GM19239 (cell line): ENCODE measurements around the gene LY6G6F.
"Not testable (repeated sequence)": the region's sequence is repeated elsewhere in the genome, so short reads cannot be mapped to it uniquely, and the experiment has no call there.

Source experiments
- DNase-seq: peaks from one replicate; pipeline ENCODE4 v3.0.0; 2011; ENCODE audit warnings: low spot score; ENCODE audit not compliant: insufficient read length
- FAIRE-seq: peaks from 2 replicates; lab custom pipeline; 2011; peaks lifted over from hg19 to GRCh38; lab: Jason Lieb, UNC

LY6G6F gene

DNA sequence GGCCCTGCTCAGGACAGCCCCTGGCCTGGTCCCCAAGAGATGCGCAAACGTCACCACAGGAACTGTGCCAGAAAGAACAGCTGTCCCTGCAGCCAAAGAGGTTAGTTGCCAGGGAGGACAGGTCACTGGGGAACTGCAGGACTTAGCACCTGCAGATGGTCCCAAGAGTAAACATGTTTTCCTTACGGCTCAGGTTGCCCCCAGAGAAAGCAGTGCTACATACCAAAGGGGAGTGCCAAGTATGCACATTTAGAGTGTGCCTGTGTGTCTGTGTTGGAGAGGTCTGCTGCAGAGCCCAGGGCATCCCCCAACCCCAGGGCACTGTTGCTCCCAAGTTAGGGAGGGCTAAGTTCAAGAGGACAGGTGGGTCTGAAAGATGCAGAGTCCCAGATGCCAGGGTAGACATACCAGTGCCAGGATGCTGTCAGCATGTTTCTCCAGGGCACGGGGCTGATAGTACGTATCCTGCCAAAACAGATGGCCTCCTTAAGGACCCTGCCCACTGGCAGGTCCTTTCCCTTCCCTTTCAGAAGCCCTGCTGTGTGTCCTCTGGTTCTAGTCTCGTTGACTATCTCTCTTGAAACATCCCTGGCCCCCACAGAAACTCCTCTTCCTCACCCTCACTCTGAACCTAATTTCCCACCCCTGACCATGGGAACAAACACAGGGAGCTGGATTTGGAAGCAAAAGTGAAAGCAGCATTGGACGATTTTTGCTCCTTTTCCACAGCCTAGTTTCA is 4.8 kb upstream of the LY6G6F start:
- DNase-seq = no peak
- peak; percentile 31 for FAIRE-seq

DNA sequence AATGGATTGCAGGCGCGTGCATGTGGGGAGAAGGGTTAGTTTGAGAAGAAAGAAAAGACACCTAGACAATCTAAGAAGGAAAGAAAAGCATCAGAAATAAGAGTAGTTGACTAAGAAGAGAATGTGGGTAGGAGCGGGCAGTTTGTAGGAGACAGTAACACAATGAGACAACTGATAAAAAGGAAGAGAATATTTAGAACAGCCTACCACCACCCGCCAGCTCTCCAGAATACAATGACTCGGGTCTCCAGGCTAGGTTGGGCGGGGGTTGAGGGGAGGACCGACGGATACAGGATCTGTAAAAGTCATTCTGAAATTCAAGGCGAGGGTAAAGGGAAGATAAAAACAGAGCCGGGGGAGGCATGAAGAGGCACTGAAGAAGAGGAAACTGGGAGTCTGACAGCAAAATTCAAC is 4.3 kb upstream of the LY6G6F start:
- DNase-seq (no peak), FAIRE-seq (peak; percentile 4)

- FAIRE-seq = peak; percentile 97
Observed at GRCh38 chr6:31702819-31703716, 3.6 kb upstream of the LY6G6F start, which contains the start of gene ABHD16A. ABHD16A (minus strand) TSS chr6:31703324; CDS start chr6:31703281, 43 bp downstream.

DNA sequence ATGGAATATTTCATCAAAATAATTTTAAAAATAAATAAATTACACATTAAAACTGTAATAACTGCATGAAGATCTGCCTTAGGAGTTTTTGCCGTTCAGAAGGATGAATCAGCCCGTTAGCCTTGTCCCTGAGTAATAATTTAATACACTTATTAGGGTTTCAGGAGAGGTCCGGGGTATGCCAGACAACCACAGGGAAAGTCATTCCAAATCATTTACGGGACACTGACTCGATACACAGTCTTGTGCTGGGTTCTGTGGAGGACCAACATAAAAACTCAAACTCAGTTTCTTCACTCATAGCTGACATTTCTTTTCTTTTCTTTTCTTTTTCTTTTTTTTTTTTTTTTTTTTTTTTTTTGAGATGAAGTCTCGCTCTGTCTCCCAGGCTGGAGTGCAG is 735 bp upstream of the LY6G6F start:
- DNase-seq (no peak), FAIRE-seq (no peak)

More at GRCh38 chr6:31702819-31703716, 3.6 kb upstream of the LY6G6F start, which contains the start of gene ABHD16A:
- peak; percentile 97 for DNase-seq

- FAIRE-seq (no peak), DNase-seq (no peak)
Observed at GRCh38 chr6:31707701-31708100, 1.0 kb downstream of the LY6G6F start.

GRCh38 chr6:31708224-31708623 is 1.6 kb downstream of the LY6G6F start:
- DNase-seq (no peak), FAIRE-seq (no peak)

- DNase-seq, FAIRE-seq: not testable (repeated sequence)
Observed at GRCh38 chr6:31709157-31709556, 2.5 kb downstream of the LY6G6F start.

GRCh38 chr6:31710523-31711219 is 4.0 kb downstream of the LY6G6F start:
- no peak for FAIRE-seq
- DNase-seq = no peak

DNA sequence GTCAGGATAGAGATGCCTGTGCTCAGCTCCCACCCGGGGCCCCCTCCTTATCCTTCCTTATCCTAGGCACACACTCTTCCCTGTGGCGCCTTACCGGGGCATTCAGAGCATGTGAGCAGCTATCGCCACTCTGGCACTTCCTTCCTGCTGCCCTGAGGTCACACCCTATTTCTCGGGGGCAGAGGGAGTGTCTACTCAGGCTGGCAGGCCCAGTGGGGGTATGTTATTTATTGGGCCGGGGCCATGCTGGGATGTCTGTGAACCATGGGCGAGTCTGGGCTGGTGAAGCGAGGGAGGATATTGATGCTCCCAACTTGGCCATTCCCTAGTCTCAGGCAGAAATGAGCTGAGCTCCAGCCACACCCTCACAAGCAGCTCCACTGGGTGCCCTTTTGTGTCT is 4.6 kb downstream of the LY6G6F start:
- FAIRE-seq = no peak
- DNase-seq = no peak

DNA sequence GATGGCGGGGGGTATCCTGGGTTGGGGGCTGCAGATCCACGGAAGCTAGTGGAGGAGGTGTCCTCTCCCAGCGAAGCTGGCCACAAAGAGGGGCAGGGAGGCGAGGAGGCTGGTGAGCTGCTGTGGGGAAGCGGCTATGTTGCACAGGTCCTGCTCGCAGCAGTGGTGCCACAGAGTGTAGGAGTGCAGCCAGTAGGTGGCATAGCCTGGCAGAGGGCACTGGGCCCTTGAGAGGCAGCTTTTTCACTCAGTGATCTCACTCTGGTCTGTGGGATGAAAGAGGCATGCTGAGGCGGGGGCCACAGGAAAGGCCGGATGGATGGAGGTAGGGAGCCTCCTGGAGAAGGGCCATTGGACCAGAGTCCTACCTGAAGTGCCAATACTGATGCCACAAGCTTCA is 5.6 kb downstream of the LY6G6F start:
- no peak for DNase-seq
- FAIRE-seq = no peak

DNA sequence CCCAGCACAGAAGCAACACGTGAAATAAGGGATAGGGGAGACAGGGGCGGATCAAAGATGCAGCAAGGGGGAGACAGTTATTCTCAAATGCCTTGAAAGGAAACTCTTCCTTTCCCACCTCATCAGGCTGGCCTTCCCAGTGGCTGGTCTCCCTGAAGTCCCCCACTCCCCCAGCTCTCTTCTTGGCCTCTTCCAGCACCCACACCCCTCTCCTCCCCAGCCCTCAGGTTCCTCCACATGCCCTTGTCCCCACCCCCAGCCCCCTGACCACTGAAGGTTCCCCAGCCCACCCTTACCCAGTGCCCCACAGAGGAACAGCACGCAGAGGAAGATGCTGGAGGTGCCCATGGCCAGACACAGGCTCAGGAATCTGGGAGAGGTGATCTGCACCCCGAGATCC is 6.8 kb downstream of the LY6G6F start:
- DNase-seq (no peak), FAIRE-seq (no peak)

GRCh38 chr6:31713991-31714684 is 7.5 kb downstream of the LY6G6F start:
- DNase-seq = no peak

DNA sequence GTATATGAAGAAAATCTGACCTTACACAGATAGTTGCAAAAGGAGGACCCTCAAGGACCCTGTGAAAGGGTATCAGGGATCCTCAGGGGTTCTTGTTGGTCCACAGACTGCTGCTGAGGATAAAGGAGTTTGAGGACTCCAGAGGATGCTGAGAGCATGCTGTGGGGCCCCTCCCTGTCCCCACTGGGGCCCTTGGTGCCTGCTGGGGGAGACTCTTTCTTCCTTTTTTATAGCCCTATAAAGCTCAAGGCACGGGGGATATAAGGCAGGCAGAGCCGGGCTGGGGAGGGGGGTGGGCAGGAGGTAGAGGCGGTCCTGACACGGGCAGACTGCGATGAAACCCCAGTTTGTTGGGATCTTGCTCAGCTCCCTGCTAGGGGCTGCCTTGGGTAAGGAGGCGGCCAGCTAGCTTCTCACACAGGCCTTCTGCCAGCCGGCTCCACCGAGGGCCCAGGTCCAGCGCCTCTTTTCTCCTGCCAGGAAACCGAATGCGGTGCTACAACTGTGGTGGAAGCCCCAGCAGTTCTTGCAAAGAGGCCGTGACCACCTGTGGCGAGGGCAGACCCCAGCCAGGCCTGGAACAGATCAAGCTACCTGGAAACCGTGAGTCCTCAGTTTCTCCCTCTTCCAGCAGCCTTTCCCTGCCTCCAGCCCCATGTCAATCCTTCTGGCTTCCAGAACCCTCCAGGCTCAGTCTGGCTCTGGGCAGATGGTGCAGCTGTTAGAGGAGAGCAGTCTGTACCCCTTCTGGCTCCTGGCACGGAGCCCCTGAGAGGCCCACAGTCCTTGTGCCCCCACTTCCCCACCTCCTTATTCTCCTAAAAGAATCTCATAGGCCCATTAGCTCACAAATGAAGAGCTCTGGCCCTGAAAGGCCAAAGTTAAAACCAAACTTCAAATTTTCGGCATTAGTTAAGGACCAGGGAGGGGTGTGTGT is 8.6 kb downstream of the LY6G6F start, which contains the start of gene LY6G6D:
Gene LY6G6D (plus strand): TSS at position 327 of the 937 bp plus-strand sequence. CDS start 8 bp downstream, at position 335.
- FAIRE-seq (no peak), DNase-seq (no peak)

More at GRCh38 chr6:31713991-31714684, 7.5 kb downstream of the LY6G6F start:
- FAIRE-seq = no peak

- DNase-seq (no peak), FAIRE-seq (no peak)
Observed at GRCh38 chr6:31717499-31718222, 11.0 kb downstream of the LY6G6F start.

GRCh38 chr6:31718265-31718664 is 11.6 kb downstream of the LY6G6F start:
- DNase-seq (no peak), FAIRE-seq (no peak)

GRCh38 chr6:31719001-31719400 is 12.3 kb downstream of the LY6G6F start:
- FAIRE-seq (no peak), DNase-seq (no peak)

- DNase-seq = no peak
- no peak for FAIRE-seq
Observed at GRCh38 chr6:31720196-31720770, 13.6 kb downstream of the LY6G6F start.
